T-helper 2 cell treated with Interferon-gamma antibody and Interleukin-4, amounts not matched to agents 5 μg/mL and 100 μg/mL, for 36 hours (primary cell): ENCODE data around the gene TMEM181.
"Not testable (repeated sequence)": the region's sequence is repeated elsewhere in the genome, so short reads cannot be mapped to it uniquely, and the experiment has no call there.

Experiments used
- DNase-seq: peaks from one replicate; pipeline ENCODE4 v3.0.0; 2021; ENCODE audit warnings: low spot score
- H3K27ac Mint-ChIP-seq: one replicate; pipeline ENCODE4 v1.8.0; 2021; ENCODE audit warnings: mild to moderate bottlenecking, mixed read lengths
- H3K27me3 Mint-ChIP-seq: one replicate; pipeline ENCODE4 v1.8.0; 2021; ENCODE audit warnings: low read depth, mixed read lengths
- H3K36me3 Mint-ChIP-seq: one replicate; pipeline ENCODE4 v1.8.0; 2021; ENCODE audit warnings: low read depth, mixed read lengths
- H3K4me1 Mint-ChIP-seq: one replicate; pipeline ENCODE4 v1.8.0; 2021; ENCODE audit warnings: low read depth, mixed read lengths
- H3K4me3 Mint-ChIP-seq: one replicate; pipeline ENCODE4 v1.8.0; 2022; ENCODE audit warnings: mild to moderate bottlenecking, moderate library complexity, mixed read lengths
- H3K9me3 Mint-ChIP-seq: one replicate; pipeline ENCODE4 v1.8.0; 2021; ENCODE audit warnings: mixed read lengths

Gene TMEM181, protein sequence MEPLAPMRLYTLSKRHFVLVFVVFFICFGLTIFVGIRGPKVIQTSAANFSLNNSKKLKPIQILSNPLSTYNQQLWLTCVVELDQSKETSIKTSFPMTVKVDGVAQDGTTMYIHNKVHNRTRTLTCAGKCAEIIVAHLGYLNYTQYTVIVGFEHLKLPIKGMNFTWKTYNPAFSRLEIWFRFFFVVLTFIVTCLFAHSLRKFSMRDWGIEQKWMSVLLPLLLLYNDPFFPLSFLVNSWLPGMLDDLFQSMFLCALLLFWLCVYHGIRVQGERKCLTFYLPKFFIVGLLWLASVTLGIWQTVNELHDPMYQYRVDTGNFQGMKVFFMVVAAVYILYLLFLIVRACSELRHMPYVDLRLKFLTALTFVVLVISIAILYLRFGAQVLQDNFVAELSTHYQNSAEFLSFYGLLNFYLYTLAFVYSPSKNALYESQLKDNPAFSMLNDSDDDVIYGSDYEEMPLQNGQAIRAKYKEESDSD

DNA sequence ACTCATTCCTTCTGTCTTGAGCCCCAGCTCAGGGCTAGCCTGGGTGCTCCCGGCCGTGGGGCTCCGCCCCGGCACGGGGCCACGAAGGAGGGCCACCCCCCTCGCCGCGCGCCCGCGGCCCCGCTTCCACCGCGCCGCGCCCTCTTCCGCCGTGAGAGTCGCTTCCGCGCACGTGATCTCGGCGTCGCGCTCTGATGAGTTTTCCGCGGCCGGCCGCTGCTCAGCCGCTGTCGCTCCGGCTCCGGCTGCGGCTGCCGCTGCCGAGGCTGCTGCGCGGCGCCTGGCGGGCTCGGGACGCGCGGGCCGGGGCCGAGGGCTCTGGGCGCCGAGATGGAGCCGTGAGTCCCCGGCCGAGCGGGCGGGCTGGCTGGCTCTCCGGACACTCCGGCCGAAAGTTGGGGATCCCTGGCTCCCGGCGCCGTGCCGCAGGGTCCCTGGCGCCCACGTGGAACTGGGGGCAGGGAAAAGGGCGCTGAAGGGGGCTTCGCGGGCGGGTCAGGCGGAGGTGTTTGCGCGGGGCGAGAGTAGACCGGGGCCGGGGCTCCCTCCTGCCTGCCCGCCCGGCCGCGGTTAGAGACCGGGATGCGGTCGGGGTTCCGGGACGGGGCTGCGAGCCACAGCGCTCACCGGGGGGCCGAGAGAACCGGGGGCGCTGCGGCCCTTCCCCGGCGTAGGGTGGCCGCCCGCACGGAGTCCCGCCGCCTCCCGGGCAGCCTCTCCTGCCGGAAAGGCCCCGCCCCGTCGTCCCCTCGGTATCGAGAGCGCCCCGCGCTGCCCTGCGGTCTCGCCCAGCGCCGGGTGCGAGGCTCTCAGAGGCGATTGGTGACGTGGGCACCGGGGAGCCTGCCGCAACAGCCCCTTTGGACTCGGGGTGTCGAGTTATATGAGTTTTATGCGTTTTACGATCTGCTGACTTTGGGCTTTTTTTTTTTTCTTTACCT lies at the start of gene TMEM181:
Gene TMEM181, plus strand, starts transcription at position 197 of the 941 bp plus-strand sequence. Its CDS starts 134 bp downstream, at position 331.
- H3K36me3 Mint-ChIP-seq = peaks cover 16% of the 10 kb centered on the region
- H3K27me3 Mint-ChIP-seq = peaks cover 9% of the 10 kb centered on the region
- H3K27ac Mint-ChIP-seq = peak within 1 kb of the TSS; percentile 98
- peaks cover 41% of the 10 kb centered on the region for H3K4me1 Mint-ChIP-seq
- H3K4me3 Mint-ChIP-seq = peak within 1 kb of the TSS; percentile 99
- no peaks in the 10 kb centered on the region for H3K9me3 Mint-ChIP-seq
- peak; percentile 85 for DNase-seq

DNA sequence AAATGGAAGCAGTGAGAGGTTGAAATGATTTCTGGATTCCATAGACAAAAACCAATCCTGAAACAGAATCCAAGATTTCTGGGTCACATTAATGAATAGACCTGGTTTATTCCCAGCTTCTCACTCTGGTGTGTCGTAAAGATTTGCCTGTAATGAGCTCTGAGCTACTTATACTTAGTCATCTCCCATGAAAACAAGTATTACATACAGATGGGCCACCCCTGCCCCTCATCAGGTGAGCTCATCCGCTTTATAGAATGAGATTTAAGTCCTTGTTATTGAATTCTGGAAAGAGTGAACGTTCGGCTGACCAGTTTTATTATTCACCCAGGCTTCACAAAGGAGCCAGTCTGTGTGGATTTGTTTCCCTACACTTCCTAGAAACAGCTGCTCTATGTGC lies 47.1 kb upstream of the TMEM181 start:
- Mint-ChIP-seq H3K9me3 (no peaks in the 10 kb centered on the region), H3K27ac (no peak overlapping the region), H3K36me3 (no peaks in the 10 kb centered on the region), H3K27me3 (peaks cover 6% of the 10 kb centered on the region), H3K4me1 (peaks cover 27% of the 10 kb centered on the region), H3K4me3 (no peak overlapping the region)
- no peak for DNase-seq

DNA sequence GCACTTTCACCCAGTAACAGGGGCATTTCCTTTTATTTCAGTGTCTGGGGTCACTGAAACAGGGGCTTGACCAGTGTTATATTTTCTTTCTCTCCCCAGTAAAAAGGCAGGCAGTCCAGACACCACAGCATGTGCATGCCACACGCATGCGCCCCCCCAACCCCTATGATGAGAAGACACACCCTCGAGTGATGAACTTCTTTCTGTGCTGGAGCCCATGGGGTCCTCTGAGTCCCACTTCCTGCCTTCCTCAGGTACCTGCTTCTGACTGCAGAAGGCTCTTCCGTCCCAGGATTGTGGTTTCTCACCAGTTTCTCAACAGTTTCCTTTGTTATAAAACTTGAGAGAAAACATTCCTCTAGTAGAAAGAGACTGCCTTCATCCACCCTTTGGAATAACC lies 45.7 kb upstream of the TMEM181 start:
- H3K36me3 Mint-ChIP-seq = no peaks in the 10 kb centered on the region
- H3K4me3 Mint-ChIP-seq = peak overlapping the region; percentile 13
- no peak for DNase-seq
- H3K9me3 Mint-ChIP-seq = no peaks in the 10 kb centered on the region
- H3K27ac Mint-ChIP-seq = no peak overlapping the region
- H3K27me3 Mint-ChIP-seq = peaks cover 6% of the 10 kb centered on the region
- peaks cover 35% of the 10 kb centered on the region for H3K4me1 Mint-ChIP-seq

DNA sequence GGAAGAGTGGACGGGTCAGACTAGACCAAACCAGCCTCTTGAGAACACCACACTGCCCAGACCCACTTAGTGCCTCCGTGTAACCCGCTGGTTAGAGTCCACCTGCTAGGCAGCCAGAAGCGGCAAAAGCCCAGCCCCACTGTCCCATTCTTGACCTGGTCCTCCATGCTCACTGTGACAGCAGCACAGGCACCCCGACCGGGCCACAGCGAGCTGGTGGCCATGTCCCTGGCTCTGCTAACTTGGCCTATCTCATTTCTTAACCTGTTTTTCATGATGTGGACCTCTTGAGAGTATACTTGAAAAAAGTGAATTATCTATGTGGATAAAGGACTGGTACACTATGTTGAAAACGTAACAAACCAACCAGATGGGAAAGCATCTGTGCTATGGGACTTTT lies 44.9 kb upstream of the TMEM181 start:
- Mint-ChIP-seq H3K36me3 (no peaks in the 10 kb centered on the region), H3K4me1 (peaks cover 35% of the 10 kb centered on the region), H3K27me3 (peaks cover 6% of the 10 kb centered on the region), H3K27ac (peak overlapping the region; percentile 20), H3K4me3 (no peak overlapping the region), H3K9me3 (no peaks in the 10 kb centered on the region)
- no peak for DNase-seq

DNA sequence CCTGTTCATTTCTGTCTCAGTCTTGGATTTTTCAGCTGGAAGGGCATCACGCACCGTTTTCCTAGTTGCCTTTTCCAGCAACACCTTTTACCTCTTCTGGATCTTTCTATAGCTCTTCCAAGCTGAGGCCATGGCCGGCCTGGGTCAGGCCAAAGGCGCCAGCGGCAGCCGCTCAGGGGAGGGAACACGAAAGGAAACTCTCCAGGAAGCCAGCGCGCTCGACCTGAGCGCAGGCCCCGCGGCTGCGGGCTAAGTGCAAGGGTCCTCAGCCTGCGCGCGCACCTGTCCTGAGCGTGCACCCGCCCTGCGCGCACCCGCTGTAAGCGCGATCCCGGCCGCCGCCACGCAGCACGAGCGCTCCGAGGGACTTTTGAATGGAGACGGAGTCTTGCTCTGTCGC lies 43.8 kb upstream of the TMEM181 start:
- H3K4me3 Mint-ChIP-seq = no peak overlapping the region
- no peak overlapping the region for H3K27ac Mint-ChIP-seq
- no peak for DNase-seq
- peaks cover 35% of the 10 kb centered on the region for H3K4me1 Mint-ChIP-seq
- peaks cover 12% of the 10 kb centered on the region for H3K27me3 Mint-ChIP-seq
- no peaks in the 10 kb centered on the region for H3K36me3 Mint-ChIP-seq
- no peaks in the 10 kb centered on the region for H3K9me3 Mint-ChIP-seq

DNA sequence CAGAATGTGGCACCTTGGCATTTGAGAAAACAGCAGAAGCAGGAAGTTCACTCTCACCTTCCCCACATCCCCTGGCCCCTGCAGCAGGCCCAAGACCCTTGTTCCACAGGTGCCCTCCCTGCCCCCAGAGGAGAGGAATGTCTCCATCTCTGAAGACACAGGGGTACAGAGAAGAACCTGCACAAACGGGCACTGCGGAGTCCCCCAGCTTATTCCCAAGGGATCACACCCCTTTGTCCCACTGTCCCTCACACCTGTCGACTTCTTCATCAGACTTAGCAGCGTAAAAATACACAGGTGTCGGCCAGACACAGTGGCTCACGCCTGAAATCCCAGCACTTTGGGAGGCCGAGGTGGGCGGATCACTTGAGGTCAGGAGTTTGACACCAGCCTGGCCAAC lies 42.9 kb upstream of the TMEM181 start:
- peaks cover 35% of the 10 kb centered on the region for H3K4me1 Mint-ChIP-seq
- H3K27me3 Mint-ChIP-seq = peaks cover 16% of the 10 kb centered on the region
- peak overlapping the region; percentile 18 for H3K4me3 Mint-ChIP-seq
- no peak for DNase-seq
- H3K36me3 Mint-ChIP-seq = no peaks in the 10 kb centered on the region
- no peaks in the 10 kb centered on the region for H3K9me3 Mint-ChIP-seq
- H3K27ac Mint-ChIP-seq = no peak overlapping the region

DNA sequence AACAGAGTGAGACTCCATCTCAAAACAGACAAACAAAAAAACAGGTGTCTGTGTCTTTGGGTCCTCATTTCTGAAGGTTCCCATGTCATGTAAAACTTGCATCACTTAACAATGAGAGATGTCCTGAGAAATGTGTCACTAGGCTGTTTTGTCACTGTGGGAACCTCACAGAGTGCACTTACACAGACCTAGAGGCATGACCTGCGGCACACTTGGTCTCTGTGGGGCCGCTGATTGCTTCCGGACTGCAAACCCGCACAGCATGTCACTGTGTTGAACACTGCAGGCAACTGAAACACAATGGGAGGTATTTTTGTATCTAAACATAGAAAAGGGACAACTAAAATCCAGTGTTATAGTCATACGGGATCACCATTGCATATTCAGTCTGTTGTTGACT lies 42.3 kb upstream of the TMEM181 start:
- no peak for DNase-seq
- Mint-ChIP-seq H3K36me3 (no peaks in the 10 kb centered on the region), H3K4me3 (peak overlapping the region; percentile 90), H3K27ac (no peak overlapping the region), H3K4me1 (peaks cover 35% of the 10 kb centered on the region), H3K9me3 (no peaks in the 10 kb centered on the region), H3K27me3 (peaks cover 16% of the 10 kb centered on the region)

DNA sequence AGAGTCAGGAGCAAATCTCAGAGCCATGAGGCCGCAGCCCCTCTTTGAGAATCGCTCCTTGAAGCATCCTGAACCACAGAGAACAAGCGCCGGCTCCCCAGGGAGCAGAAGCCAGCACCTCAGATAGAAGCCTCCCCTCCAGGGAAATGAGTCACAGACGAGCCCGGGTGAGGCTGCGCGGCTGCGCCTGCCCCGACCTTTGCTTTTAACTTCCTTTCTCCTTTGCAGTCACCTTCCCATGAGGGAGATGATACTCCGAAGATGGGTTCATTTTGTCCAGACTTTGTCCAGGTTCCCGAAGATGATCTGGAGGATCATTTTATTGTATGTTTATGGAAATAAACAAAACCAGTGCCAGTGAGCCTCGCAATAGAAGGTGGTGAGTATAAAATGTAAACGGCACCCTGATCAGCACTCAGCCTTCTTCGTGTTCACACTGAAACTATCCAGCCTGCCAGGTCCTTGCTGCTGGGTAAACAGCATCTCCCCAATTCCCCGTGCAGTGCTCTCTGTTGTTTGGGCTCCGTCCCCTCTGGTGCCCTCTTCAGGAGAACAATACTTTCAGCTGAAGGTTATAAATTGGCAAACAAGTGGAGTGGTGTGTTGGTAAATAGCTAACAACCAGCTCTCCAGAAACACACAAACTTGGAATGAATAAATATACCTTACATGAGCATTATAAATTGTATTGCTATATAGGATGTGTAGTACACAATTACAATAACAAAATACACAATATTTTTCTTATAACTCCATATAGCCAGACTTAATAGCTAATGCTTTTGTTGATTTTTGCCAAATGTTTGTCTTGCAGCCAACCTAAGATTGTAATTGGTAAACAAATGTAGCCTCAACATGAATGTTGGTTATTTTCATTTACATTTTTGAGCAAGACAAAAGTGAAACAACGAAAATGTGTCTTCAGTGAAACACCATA lies 41.4 kb upstream of the TMEM181 start:
- Mint-ChIP-seq H3K9me3 (no peaks in the 10 kb centered on the region), H3K27me3 (peaks cover 17% of the 10 kb centered on the region), H3K36me3 (no peaks in the 10 kb centered on the region), H3K27ac (peak overlapping the region; percentile 82), H3K4me1 (peaks cover 35% of the 10 kb centered on the region), H3K4me3 (peak overlapping the region; percentile 90)
- DNase-seq = peak; percentile 66

DNA sequence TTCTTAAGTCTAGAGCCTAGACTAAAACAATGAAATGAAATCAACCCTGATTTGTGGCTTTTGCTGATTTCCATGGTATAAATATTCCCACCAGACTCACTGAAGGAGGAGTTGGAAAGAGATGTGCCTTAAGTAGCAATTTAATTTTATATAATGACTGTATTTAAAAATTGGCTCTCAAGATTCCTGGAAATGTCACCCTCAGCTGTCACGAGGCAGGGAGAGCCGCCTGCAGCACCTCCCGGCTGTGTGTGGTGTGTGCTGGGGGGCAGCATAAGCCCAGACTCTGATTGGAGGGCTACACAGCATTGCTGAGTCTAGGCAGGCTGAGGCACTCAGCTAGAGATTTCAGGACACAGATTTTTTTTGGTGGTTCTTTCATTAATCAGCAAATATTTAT lies 40.6 kb upstream of the TMEM181 start:
- H3K27me3 Mint-ChIP-seq = peaks cover 22% of the 10 kb centered on the region
- H3K27ac Mint-ChIP-seq = no peak overlapping the region
- no peaks in the 10 kb centered on the region for H3K9me3 Mint-ChIP-seq
- no peak overlapping the region for H3K4me3 Mint-ChIP-seq
- H3K36me3 Mint-ChIP-seq = no peaks in the 10 kb centered on the region
- DNase-seq = no peak
- H3K4me1 Mint-ChIP-seq = peaks cover 29% of the 10 kb centered on the region

DNA sequence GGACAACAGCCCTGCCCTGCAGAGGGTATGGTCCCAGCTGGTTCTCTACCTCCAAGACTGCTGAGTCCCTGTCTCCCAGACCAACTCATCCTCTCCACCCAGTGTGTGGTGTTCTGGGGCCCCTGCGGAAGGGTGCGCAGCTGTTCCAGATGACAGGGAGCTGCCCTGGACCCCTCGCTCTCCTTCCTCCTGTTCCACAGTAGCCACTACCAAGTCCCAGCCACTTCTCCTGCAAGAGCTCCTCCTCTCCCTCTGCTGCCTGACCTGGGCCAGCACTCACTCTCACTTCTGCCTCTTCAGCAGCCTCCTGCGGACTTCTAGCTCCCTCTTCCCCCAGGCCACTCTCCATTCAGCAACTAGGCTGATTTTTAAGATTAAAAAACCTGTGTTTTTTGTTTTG lies 40.1 kb upstream of the TMEM181 start:
- H3K27ac Mint-ChIP-seq = no peak overlapping the region
- peaks cover 23% of the 10 kb centered on the region for H3K27me3 Mint-ChIP-seq
- no peak overlapping the region for H3K4me3 Mint-ChIP-seq
- peaks cover 24% of the 10 kb centered on the region for H3K4me1 Mint-ChIP-seq
- H3K9me3 Mint-ChIP-seq = no peaks in the 10 kb centered on the region
- no peak for DNase-seq
- H3K36me3 Mint-ChIP-seq = no peaks in the 10 kb centered on the region

DNA sequence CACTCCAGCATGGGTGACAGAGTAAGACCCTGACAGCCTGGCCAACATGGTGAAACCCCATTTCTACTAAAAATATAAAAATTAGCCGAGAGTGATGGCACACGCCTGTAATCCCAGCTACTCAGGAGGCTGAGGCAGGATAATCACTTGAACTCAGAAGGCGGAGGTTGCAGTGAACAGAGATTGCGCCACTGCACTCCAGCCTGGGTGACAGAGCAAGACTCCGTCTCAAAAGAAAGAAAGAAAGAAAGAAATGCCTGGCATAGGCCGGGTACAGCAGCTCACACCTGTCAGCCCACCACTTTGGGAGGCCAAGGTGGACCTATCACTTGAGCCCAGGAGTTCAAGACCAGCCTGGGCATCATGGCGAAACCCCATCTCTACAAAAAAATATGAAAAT lies 38.9 kb upstream of the TMEM181 start:
- not testable (repeated sequence) for H3K27ac Mint-ChIP-seq, H3K4me3 Mint-ChIP-seq, H3K9me3 Mint-ChIP-seq, H3K36me3 Mint-ChIP-seq, DNase-seq
- Mint-ChIP-seq H3K27me3 (peaks cover 27% of the 10 kb centered on the region), H3K4me1 (peaks cover 17% of the 10 kb centered on the region)

DNA sequence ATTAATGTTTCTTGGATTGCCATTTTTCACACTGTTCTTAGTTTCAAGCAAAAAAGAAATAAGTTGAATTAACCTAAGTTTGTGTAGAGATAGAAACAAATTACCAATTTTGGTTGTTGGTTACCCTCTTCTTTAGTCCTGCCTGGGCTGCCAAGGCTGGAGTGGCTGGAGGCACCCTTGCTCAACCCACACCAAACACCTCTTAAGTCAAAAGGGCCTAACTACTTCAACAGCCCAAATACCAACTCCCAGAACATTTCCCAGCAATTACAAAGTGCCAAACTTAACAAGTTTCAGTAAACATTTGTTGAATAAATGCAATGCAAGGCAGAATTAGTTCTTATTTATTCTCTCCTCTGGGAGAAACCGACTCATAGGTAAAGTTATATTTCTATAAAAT lies 38.1 kb upstream of the TMEM181 start:
- H3K36me3 Mint-ChIP-seq = no peaks in the 10 kb centered on the region
- H3K27me3 Mint-ChIP-seq = peaks cover 34% of the 10 kb centered on the region
- peaks cover 14% of the 10 kb centered on the region for H3K4me1 Mint-ChIP-seq
- no peak for DNase-seq
- no peaks in the 10 kb centered on the region for H3K9me3 Mint-ChIP-seq
- H3K4me3 Mint-ChIP-seq = no peak overlapping the region
- H3K27ac Mint-ChIP-seq = no peak overlapping the region

DNA sequence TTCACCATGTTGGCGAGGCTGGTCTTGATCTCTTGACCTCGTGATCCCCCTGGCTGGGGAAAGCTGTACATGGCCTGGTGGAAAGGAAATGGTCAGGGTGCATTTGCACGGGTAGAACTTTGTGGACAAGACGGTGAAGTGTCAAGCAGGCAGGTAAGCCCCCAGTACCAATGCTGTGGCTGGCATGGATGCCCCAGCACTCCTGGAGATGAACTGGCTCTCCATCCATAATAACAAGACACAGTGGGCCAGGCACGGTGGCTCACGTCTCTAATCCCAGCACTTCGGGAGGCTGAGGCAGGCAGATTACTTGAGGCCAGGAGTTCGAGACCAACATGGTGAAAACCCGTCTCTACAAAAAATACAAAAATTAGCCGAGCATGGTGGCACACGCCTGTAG lies 37.3 kb upstream of the TMEM181 start:
- DNase-seq = no peak
- no peaks in the 10 kb centered on the region for H3K36me3 Mint-ChIP-seq
- peaks cover 42% of the 10 kb centered on the region for H3K27me3 Mint-ChIP-seq
- peaks cover 1% of the 10 kb centered on the region for H3K9me3 Mint-ChIP-seq
- H3K4me3 Mint-ChIP-seq = no peak overlapping the region
- H3K4me1 Mint-ChIP-seq = peaks cover 10% of the 10 kb centered on the region
- H3K27ac Mint-ChIP-seq = no peak overlapping the region
